Gastrocnemius medialis (tissue), 4 donors: ENCODE measurements around the gene HSP90B1. TPM values are rescaled to one million over a fixed set of nuclear protein-coding genes. Genes with fewer than 3 reads are reported as not detected.
A peak's percentile ranks its signal among the peaks of the same experiment; 100 is the strongest.

ENCODE experiments used
- ATAC-seq, 2 donors: fragments of 150-250 bp; one replicate each; pipeline ENCODE4 v1.9.1; 2016
- DNase-seq, 2 donors: peaks; one replicate each; pipeline ENCODE4 v3.0.0-alpha.2; 2019
- H3K27ac ChIP-seq, 4 donors: fragments of 200-600 bp; sonication (generic); 1 replicate in 1 of 4; 2 replicates in 3 of 4; pipeline ENCODE4 v1.5.1; 2016 to 2018; ENCODE audit warnings: mild to moderate bottlenecking in 2 of 4, moderate library complexity in 1 of 4
- H3K27me3 ChIP-seq, 3 donors: fragments of 200-600 bp; sonication (generic) in 2 of 3; 1 replicate in 1 of 3; 2 replicates in 2 of 3; pipeline versions ENCODE4 v1.5.1 to v1.6.0; 2016 to 2019; ENCODE audit warnings: mild to moderate bottlenecking in 1 of 3, moderate library complexity in 1 of 3
- H3K36me3 ChIP-seq, 2 donors: fragments of 200-600 bp; sonication (generic) in 1 of 2; one replicate each; pipeline ENCODE4 v1.5.1; 2017 to 2018
- H3K4me1 ChIP-seq, 2 donors: fragments of 200-600 bp; sonication (generic) in 1 of 2; one replicate each; pipeline ENCODE4 v1.5.1; 2016 to 2017; ENCODE audit warnings: mild to moderate bottlenecking in 2 of 2
- H3K4me3 ChIP-seq, 4 donors: fragments of 200-600 bp; sonication (generic) in 3 of 4; 1 replicate in 1 of 4; 2 replicates in 3 of 4; pipeline ENCODE4 v1.5.1; 2016 to 2019; ENCODE audit warnings: mild to moderate bottlenecking in 2 of 4
- H3K9me3 ChIP-seq, 3 donors: fragments of 200-600 bp; sonication (generic) in 2 of 3; 1 replicate in 1 of 3; 2 replicates in 2 of 3; pipeline ENCODE4 v1.5.1; 2016 to 2019
- POLR2A ChIP-seq, 2 donors: fragments of 450-650 bp; IDR thresholded peaks; one replicate each; pipeline ENCODE4 v1.6.1; 2017; ENCODE audit warnings: antibody characterized with exemption in 2 of 2, mild to moderate bottlenecking in 2 of 2, moderate library complexity in 2 of 2
- in situ Hi-C, 4 donors: fragments of 200-750 bp; cut with MboI; loops; one replicate each; pipeline versions ENCODE4 v1.15.0 to v1.8.0; 2017; ENCODE audit warnings: low sequenced_read_pairs in 4 of 4
- intact Hi-C: fragments of 100-400 bp; cut with DNase I; formaldehyde crosslinking; loops from one replicate; pipeline ENCODE4 v1.15.1; 2023; ENCODE audit warnings: low total_unique reads
- total RNA-seq, 4 donors: library from RNA; depleted of rRNA; stranded (reverse); fragments of >200 nt; gene quantifications; one replicate each; pipeline versions ENCODE4 v1.1.0 to v1.2.3, GENCODE V29; 2016
- TF ChIP-seq, protein P1 (sequence below), 5 experiments: fragments of 450-650 bp in 3 of 5; fragments of 200-600 bp in 2 of 5; sonication (generic) in 2 of 5; IDR thresholded peaks in 4 of 5; conservative IDR thresholded peaks in 1 of 5; 1 replicate in 4 of 5; 2 replicates in 1 of 5; pipeline ENCODE4 v1.5.1; 2016 to 2019; ENCODE audit warnings: antibody characterized with exemption in 5 of 5, mild to moderate bottlenecking in 3 of 5, moderate library complexity in 3 of 5

Gene HSP90B1
- total RNA-seq, 4 donors from 2014 or later, result 60.3 to 94.8 (median 79.3) TPM

GRCh38 chr12:103924761-103925641 lies 5.2 kb upstream of the HSP90B1 start:
- Histone ChIP-seq H3K36me3 (no peaks in the 10 kb centered on the region), H3K4me3 (no peak overlapping the region), H3K4me1 (peaks cover 22 to 26% of the 10 kb centered on the region in 2 donors), H3K27ac (peak overlapping the region in 1 of 4 donors; percentile 57), H3K27me3 (no peaks in the 10 kb centered on the region), H3K9me3 (no peaks in the 10 kb centered on the region)
- in situ Hi-C loops (loop anchor here in 2 of 4 donors (25.0 kb wide), 2 partner anchors 187 to 362 kb away; no protein-coding TSS in a partner anchor), intact Hi-C loops (loop anchor here (5.0 kb wide), 2 partner anchors 362 to 1182 kb away; partner anchors contain the start of gene WASHC4)
- no peak for TF ChIP-seq POLR2A (IDR thresholded peaks at IDR 0.05)
- TF ChIP-seq, protein P1, sequence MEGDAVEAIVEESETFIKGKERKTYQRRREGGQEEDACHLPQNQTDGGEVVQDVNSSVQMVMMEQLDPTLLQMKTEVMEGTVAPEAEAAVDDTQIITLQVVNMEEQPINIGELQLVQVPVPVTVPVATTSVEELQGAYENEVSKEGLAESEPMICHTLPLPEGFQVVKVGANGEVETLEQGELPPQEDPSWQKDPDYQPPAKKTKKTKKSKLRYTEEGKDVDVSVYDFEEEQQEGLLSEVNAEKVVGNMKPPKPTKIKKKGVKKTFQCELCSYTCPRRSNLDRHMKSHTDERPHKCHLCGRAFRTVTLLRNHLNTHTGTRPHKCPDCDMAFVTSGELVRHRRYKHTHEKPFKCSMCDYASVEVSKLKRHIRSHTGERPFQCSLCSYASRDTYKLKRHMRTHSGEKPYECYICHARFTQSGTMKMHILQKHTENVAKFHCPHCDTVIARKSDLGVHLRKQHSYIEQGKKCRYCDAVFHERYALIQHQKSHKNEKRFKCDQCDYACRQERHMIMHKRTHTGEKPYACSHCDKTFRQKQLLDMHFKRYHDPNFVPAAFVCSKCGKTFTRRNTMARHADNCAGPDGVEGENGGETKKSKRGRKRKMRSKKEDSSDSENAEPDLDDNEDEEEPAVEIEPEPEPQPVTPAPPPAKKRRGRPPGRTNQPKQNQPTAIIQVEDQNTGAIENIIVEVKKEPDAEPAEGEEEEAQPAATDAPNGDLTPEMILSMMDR (IDR thresholded peaks at IDR 0.05 in 4 of 5, conservative IDR thresholded peaks at IDR 0.05 in 1 of 5), result no peak
- DNase-seq, result peak; percentile 37 to 38
- peak in 1 of 2 donors; percentile 7 for ATAC-seq

DNA sequence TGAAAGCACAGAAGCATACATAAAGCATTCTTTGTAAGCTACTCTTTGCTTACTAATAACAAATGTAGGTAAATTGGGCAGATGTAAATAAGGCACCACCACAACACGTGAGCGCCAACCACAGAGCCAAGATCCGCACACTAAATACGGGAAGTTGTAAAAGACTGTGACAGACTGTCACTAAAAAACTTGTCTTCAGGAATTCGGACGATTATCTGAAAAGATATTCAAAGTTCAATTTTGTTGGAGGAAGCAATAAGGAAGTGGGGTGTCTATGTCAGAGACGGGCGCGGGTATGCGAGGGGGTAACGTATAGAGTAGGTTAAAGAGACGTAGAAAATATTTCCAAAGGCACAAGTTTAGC lies 1.5 kb upstream of the HSP90B1 start:
- peak in 1 of 2 donors; percentile 20 for DNase-seq
- ATAC-seq, result no peak
- TF ChIP-seq, protein P1 (IDR thresholded peaks at IDR 0.05 in 4 of 5, conservative IDR thresholded peaks at IDR 0.05 in 1 of 5), result no peak
- TF ChIP-seq POLR2A (IDR thresholded peaks at IDR 0.05), result no peak

DNA sequence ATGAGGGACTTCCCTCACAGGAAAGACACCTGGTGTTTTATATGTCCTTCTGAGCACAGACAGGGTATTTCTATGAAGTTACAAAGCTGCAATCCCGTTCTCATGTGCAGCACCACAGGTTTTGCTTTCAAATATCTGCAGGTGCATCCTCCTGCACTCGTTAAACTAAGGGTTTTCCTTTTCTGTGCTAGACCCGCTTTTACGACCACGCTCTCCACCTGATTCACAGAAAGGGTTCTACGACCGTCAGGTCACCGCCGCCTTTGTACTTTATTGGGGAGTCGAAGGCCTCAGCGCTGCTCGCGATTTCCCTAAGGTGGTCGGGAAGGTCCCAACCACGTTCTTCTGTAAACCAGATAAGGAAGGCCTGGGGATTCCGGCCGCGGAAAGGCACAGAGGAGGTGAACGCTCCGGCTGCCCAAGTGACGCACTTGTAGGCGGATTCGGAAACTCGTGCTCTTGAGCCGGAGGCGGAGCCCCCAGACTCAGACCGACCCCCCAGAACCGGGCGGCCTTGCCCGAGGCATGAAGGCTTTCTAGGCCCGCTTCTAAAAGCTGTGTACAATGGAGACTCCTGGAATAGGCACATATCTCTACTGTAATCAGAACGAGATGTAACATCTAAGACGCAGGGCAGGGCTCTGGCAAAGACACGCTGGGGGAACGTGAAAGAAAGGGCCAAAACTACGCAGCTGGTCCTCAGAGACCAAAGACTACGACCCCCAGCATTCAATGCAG lies 995 bp upstream of the HSP90B1 start:
- no peaks in the 10 kb centered on the region for H3K27me3 ChIP-seq
- H3K4me1 ChIP-seq, result peaks cover 49 to 50% of the 10 kb centered on the region in 2 donors
- peak overlapping the region; percentile 60 to 87 (median 75) for H3K4me3 ChIP-seq
- ATAC-seq (peak; percentile 84 to 86), DNase-seq (peak; percentile 85 to 88)
- TF ChIP-seq, protein P1 (IDR thresholded peaks at IDR 0.05 in 4 of 5, conservative IDR thresholded peaks at IDR 0.05 in 1 of 5), result no peak
- TF ChIP-seq POLR2A (IDR thresholded peaks at IDR 0.05), result peak; percentile 33 to 42
- in situ Hi-C loops, result loop anchor here in 2 of 4 donors (25.0 kb wide), 2 partner anchors 183 to 358 kb away; no protein-coding TSS in a partner anchor
- H3K36me3 ChIP-seq, result peaks cover 0 to 24% of the 10 kb centered on the region in 2 donors
- intact Hi-C loops, result loop anchor here (2.0 to 5.0 kb wide), 3 partner anchors 158 to 1178 kb away; partner anchors contain the start of gene WASHC4
- peak overlapping the region; percentile 87 to 97 (median 94) for H3K27ac ChIP-seq
- no peaks in the 10 kb centered on the region for H3K9me3 ChIP-seq

More for the DNA sequence above, 1.5 kb upstream of the HSP90B1 start:
- in situ Hi-C loops, result loop anchor here in 2 of 4 donors (25.0 kb wide), 2 partner anchors 184 to 359 kb away; no protein-coding TSS in a partner anchor
- Histone ChIP-seq H3K9me3 (no peaks in the 10 kb centered on the region), H3K4me1 (peaks cover 48 to 50% of the 10 kb centered on the region in 2 donors), H3K36me3 (peaks cover 0 to 19% of the 10 kb centered on the region in 2 donors), H3K27ac (peak overlapping the region; percentile 87 to 97 (median 94)), H3K4me3 (peak overlapping the region; percentile 60 to 87 (median 75)), H3K27me3 (no peaks in the 10 kb centered on the region)
- intact Hi-C loops, result loop anchor here (2.0 to 5.0 kb wide), 3 partner anchors 158 to 1179 kb away; partner anchors contain the start of gene WASHC4

DNA sequence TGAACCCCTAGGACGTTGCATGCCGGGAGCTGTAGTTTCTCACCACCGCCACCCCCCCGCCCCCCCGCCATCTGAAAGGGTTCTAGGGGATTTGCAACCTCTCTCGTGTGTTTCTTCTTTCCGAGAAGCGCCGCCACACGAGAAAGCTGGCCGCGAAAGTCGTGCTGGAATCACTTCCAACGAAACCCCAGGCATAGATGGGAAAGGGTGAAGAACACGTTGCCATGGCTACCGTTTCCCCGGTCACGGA lies 501 bp upstream of the HSP90B1 start:
- intact Hi-C loops (loop anchor here (1.0 to 5.0 kb wide), 6 partner anchors 28 to 1178 kb away; partner anchors contain the start of genes NFYB, TDG and WASHC4), in situ Hi-C loops (loop anchor here in 2 of 4 donors (25.0 kb wide), 2 partner anchors 183 to 358 kb away; no protein-coding TSS in a partner anchor)
- no peak for DNase-seq
- peak overlapping the region; percentile 87 to 97 (median 94) for H3K27ac ChIP-seq
- H3K4me3 ChIP-seq, result peak overlapping the region; percentile 60 to 87 (median 75)
- ATAC-seq, result no peak
- H3K36me3 ChIP-seq, result peaks cover 0 to 29% of the 10 kb centered on the region in 2 donors
- H3K27me3 ChIP-seq, result no peaks in the 10 kb centered on the region
- TF ChIP-seq, protein P1 (IDR thresholded peaks at IDR 0.05 in 4 of 5, conservative IDR thresholded peaks at IDR 0.05 in 1 of 5), result no peak
- TF ChIP-seq POLR2A (IDR thresholded peaks at IDR 0.05), result no peak
- H3K4me1 ChIP-seq, result peaks cover 49 to 50% of the 10 kb centered on the region in 2 donors
- no peaks in the 10 kb centered on the region for H3K9me3 ChIP-seq
